AG04450 (cell line): ENCODE results near the gene FUT7. TPM values are rescaled to one million over a fixed set of nuclear protein-coding genes. Genes with fewer than 3 reads are reported as not detected.

Source experiments
- CTCF ChIA-PET: fragments of 300-600, 350-600 bp; formaldehyde crosslinking; extraction: SDS; loops from one replicate; lab custom pipeline; 2022; ENCODE audit warnings: antibody characterized with exemption, inconsistent platforms; lab: Charles Lee
- POLR2A ChIA-PET: fragments of 350-600 bp; formaldehyde crosslinking; extraction: SDS; loops from one replicate; lab custom pipeline; 2021; ENCODE audit warnings: antibody characterized with exemption, inconsistent platforms; lab: Yijun Ruan, JAX
- DNase-seq: peaks from one replicate; pipeline ENCODE4 v3.0.0-alpha.2; 2011; ENCODE audit warnings: low read depth, low spot score
- H3K27ac ChIP-seq: one replicate; pipeline ENCODE4 v1.5.1; 2012; ENCODE audit warnings: low read depth, low read length, control low read depth
- H3K27me3 ChIP-seq: one replicate; pipeline ENCODE4 v1.6.0; 2012; ENCODE audit warnings: low read length; ENCODE audit not compliant: control insufficient read depth, insufficient read depth
- H3K4me3 ChIP-seq: 2 replicates; pipeline ENCODE4 v1.5.1; 2011; ENCODE audit warnings: mild to moderate bottlenecking, low read depth, low read length, control low read depth
- H3K9me3 ChIP-seq: 2 replicates; pipeline ENCODE4 v1.5.1; 2012; ENCODE audit warnings: low read length; ENCODE audit not compliant: control insufficient read depth, insufficient read depth
- polyA plus RNA-seq: library from polyadenylated mRNA; depleted of rRNA; stranded (reverse); fragments of >200 nt; gene quantifications from 2 replicates; pipeline ENCODE4 v1.2.3, GENCODE V29; 2011
- TF ChIP-seq, protein P1 (sequence below): IDR thresholded peaks from 2 replicates; pipeline ENCODE4 v1.5.1; 2011; ENCODE audit warnings: low read depth, low read length, control low read depth, inconsistent platforms

The FUT7 gene
- polyA plus RNA-seq, 1 experiment, result not detected

DNA sequence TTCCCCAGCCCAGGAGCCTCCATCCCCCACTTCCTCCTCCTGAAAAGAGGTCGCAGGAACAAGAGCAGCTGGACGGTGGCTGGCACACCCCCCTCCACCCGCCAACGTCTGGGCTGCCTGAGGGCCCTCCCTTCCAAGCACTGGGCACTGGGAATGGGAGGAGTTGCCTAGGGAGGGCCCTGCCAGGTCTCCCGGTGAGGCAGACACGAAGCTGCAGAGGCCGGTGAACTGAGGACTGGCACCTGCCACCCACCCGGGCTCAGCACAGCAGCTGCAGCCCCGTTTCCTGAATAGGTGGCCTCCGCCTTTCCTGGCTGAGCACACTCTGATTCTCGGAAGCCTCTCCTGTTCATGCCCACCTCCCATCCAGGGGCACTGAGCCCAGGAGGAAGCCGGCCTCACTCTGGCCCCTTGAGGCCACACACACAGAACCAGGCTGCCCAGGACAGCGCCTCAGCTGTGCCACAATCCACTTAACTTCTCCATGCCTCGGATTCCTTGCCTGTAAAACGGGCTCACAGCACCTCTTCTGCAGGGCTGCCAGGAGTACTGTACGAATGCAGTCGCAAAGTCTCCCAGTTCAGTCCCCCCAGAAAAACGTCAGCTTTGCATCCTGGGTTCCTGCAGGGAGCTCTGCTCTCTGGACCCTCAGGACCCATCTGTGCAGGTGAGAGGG lies 12.8 kb upstream of the FUT7 start:
- TF ChIP-seq, protein P1, sequence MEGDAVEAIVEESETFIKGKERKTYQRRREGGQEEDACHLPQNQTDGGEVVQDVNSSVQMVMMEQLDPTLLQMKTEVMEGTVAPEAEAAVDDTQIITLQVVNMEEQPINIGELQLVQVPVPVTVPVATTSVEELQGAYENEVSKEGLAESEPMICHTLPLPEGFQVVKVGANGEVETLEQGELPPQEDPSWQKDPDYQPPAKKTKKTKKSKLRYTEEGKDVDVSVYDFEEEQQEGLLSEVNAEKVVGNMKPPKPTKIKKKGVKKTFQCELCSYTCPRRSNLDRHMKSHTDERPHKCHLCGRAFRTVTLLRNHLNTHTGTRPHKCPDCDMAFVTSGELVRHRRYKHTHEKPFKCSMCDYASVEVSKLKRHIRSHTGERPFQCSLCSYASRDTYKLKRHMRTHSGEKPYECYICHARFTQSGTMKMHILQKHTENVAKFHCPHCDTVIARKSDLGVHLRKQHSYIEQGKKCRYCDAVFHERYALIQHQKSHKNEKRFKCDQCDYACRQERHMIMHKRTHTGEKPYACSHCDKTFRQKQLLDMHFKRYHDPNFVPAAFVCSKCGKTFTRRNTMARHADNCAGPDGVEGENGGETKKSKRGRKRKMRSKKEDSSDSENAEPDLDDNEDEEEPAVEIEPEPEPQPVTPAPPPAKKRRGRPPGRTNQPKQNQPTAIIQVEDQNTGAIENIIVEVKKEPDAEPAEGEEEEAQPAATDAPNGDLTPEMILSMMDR, result no peak
- CTCF ChIA-PET, result interaction anchor here (1.9 to 2.3 kb wide), 2 partner anchors 10 to 15 kb away, joined by 9 to 13 read pairs; no protein-coding TSS in a partner anchor
- peaks cover 15% of the 10 kb centered on the region for H3K27me3 ChIP-seq
- POLR2A ChIA-PET, result interaction anchor here (0.8 kb wide), 1 partner anchor 196 kb away, joined by 3 read pairs; the partner anchor contains the start of gene TUBB4B
- no peaks in the 10 kb centered on the region; the same call in 1 of the 2 replicates for H3K9me3 ChIP-seq
- H3K4me3 ChIP-seq, result peak overlapping the region; percentile 68
- H3K27ac ChIP-seq, result no peak overlapping the region
- DNase-seq, result no peak

GRCh38 chr9:137044037-137044436 lies 12.1 kb upstream of the FUT7 start:
- Histone ChIP-seq H3K4me3 (no peak overlapping the region), H3K27ac (no peak overlapping the region), H3K9me3 (no peaks in the 10 kb centered on the region; the same call in 1 of the 2 replicates), H3K27me3 (peaks cover 9% of the 10 kb centered on the region)
- TF ChIP-seq, protein P1, result no peak
- ChIA-PET POLR2A (no interaction called here), CTCF (interaction anchor here (1.9 to 2.3 kb wide), 2 partner anchors 9 to 14 kb away, joined by 9 to 13 read pairs; no protein-coding TSS in a partner anchor)
- DNase-seq, result no peak

GRCh38 chr9:137042751-137043727 lies 11.2 kb upstream of the FUT7 start:
- Histone ChIP-seq H3K9me3 (no peaks in the 10 kb centered on the region; the same call in 1 of the 2 replicates), H3K4me3 (no peak overlapping the region), H3K27me3 (peaks cover 7% of the 10 kb centered on the region), H3K27ac (no peak overlapping the region)
- TF ChIP-seq, protein P1, result no peak
- DNase-seq, result no peak
- ChIA-PET CTCF (interaction anchor here (1.9 to 2.3 kb wide), 2 partner anchors 8 to 13 kb away, joined by 9 to 13 read pairs; no protein-coding TSS in a partner anchor), POLR2A (interaction anchor here (0.6 kb wide), 1 partner anchor 134 kb away, joined by 3 read pairs; no protein-coding TSS in a partner anchor)

DNA sequence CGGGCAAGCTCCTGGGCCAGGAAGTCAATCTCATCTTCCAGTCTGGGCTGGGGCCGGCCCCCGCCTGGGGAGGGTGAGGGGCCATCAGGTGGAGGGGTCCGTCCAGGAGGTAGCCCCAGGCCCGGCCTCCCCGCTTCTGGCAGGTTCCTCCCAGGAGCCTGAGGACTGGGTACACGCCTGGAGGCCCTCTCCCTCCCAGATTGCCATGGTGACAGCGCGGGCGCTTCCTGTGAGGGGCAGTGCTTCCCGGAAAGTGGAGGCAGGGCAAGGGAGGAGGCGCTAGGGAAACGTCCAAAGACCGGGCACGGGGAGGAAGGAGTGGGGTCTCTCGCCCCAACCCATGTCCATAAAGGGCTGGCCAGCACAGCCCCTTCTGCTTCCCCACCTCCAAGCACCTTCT lies 9.2 kb upstream of the FUT7 start:
- Histone ChIP-seq H3K27me3 (no peaks in the 10 kb centered on the region), H3K9me3 (no peaks in the 10 kb centered on the region; the same call in 1 of the 2 replicates), H3K4me3 (no peak overlapping the region), H3K27ac (no peak overlapping the region)
- TF ChIP-seq, protein P1, result no peak
- POLR2A ChIA-PET, result no interaction called here
- no peak for DNase-seq
- CTCF ChIA-PET, result no interaction called here
